GM23338 (cell line): ENCODE data around the gene MRM2.

Experiments
- CTCF ChIP-seq, 2 experiments: fragments of 200-600 bp in 1 of 2; sonication (generic) in 1 of 2; conservative IDR thresholded peaks; 2 replicates each; pipeline versions ENCODE4 v1.5.1 to v1.6.1; 2016 to 2017; ENCODE audit warnings: antibody characterized with exemption in 2 of 2, low read depth in 2 of 2, mild to moderate bottlenecking in 2 of 2, moderate library complexity in 1 of 2
- EZH2 ChIP-seq: fragments of 200-600 bp; sonication (generic); IDR thresholded peaks from one replicate; pipeline ENCODE4 v1.8.0; 2017; ENCODE audit warnings: antibody characterized with exemption, mild to moderate bottlenecking, low read depth; ENCODE audit not compliant: unreplicated experiment
- JUNB ChIP-seq: IDR thresholded peaks from one replicate; pipeline ENCODE4 v1.6.1; 2016; ENCODE audit warnings: antibody characterized with exemption; ENCODE audit not compliant: unreplicated experiment
- POLR2AphosphoS5 ChIP-seq: IDR thresholded peaks from 2 replicates; pipeline ENCODE4 v1.6.1; 2016; ENCODE audit warnings: antibody characterized with exemption, low read depth
- REST ChIP-seq: IDR thresholded peaks from one replicate; pipeline ENCODE4 v1.6.1; 2018; ENCODE audit warnings: antibody characterized with exemption; ENCODE audit not compliant: unreplicated experiment

- no peak for TF ChIP-seq REST
- TF ChIP-seq EZH2: no peak
- TF ChIP-seq POLR2AphosphoS5: no peak
- TF ChIP-seq JUNB: no peak
- no peak for TF ChIP-seq CTCF (conservative IDR thresholded peaks at IDR 0.05; ENCODE audit: low read depth in 2 of 2)
These were observed 13.4 kb upstream of the MRM2 start for GRCh38 chr7:2255145-2256139.
